GM11168 (cell line): ENCODE data around the gene TMEM212.

Experiments
- in situ Hi-C: fragments of 300-500 bp; cut with MboI; formaldehyde crosslinking; loops from one replicate; pipeline ENCODE4 v1.12.0; 2022; ENCODE audit warnings: low sequenced_read_pairs; ENCODE audit not compliant: unreplicated experiment

TMEM212 gene

DNA sequence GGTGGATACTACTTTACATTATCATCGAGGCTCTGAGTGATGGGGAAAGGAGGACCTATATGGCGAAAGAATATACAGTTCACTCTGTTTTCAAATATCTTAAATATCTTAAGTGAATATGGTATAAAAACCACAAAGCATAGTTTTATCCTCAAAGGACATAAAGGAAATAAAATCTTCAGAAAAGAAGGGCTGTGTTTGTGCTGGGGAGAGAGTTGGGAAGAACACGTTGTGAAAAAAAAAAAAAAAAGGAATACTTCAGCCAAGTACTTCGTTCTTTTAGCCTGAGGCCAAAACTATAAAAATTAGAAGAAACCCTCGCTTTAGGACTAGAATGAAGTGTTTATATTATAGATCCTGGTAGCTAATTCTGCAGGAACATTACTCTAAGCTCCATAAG is 10.2 kb upstream of the TMEM212 start:
- in situ Hi-C loops, result no loop called here

DNA sequence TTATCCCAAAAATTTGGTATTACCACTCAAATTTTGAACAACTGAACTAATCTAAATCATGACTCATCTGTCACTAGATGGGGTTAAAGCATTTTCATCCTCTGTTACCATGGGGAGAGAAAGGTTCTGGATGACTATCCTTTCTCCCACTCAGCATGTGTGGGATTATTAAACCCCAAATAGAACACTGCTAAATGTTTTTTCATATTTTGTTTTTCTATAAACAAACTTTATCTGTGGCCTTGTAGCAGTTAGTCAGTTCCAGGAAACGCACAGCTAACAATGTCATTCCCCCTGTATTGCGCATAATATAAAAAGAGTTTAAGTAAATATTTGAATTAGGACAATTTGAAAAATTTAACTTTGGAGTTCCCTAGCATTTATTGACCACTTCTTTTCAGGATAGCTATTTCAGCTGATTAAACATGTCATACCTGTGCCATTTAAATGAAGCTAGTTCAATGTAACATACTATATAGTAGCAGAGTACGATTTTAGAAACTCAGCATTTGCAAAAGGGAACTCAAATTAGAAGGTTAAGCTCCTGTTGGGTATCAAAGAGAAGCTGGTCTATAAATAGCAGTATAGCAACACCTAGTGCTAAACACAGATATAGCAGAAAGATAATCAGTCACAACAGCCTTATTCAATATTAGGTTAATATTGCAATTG is 9.2 kb upstream of the TMEM212 start:
- in situ Hi-C loops, result no loop called here

DNA sequence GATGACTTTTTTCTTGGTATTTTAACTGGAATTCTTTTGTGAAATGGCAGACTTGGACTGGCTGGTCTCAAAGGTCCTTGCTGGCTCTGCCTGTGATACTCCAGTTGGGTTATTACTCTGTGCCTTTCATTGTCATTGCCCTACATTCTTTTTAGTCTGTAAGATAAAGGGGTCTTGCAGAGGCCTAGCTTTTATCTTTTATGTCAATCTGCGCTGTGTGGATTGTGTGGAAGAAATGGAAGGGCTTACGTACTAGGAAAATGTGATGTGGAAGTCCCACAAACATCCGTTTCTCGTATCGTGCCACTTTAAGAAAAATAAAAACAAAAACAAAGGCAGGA is 8.7 kb upstream of the TMEM212 start:
- in situ Hi-C loops, result no loop called here

DNA sequence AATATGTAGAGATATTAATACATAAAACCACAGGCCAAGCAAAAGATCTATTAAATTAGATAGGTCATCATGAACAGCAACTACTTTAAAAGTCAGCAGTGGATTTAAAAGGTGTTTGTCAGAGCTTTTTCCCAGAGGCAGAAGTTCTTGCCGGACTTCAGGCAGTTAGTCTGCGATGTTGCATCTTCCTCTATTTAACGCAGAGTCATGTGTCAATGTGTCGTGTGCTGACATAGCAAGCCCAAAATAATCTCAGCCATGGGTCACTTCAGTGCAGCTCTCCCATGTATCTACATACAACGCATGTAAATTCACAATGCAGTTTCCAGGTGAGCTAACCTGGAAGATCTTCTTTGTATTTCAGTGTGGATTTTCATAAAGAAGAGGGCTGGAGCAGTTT is 8.0 kb upstream of the TMEM212 start:
- in situ Hi-C loops, result no loop called here

DNA sequence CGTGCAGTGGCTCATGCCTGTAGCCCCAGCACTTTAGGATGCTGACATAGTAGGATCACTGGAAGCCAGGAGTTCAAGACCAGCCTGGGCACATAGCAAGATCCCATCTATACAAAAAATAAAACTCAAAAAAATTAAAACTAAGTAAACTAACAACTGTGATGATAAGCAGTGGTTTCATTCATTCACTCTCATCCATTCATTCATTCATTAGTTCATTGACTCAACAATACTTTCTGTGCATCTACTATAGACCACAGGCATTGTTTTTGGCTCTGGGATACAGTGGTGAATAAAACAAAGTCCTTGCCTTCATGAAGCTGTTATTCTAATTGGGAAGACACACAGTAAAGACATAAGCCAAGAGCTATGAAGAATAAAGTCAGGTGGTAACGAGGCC is 7.5 kb upstream of the TMEM212 start:
- in situ Hi-C loops, result no loop called here

DNA sequence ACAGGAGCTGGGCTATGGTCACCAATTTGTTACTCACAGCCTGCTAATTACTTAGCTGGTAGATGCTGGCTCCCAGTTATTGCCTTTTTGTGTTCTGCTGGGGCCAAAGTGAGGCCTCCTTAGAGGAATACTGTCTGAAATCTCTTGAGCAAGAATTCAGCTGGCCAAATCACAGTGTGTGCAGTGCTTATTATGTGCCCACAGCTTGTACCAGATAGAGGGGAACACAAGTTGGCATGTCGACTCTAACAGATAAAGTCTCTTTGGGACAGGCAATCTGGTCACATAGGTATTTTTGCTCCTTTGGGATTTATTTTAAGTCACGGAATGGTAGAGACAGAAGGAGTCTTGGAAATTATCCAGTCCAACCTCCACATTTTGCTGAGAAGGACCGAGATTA is 6.3 kb upstream of the TMEM212 start:
- in situ Hi-C loops, result no loop called here

DNA sequence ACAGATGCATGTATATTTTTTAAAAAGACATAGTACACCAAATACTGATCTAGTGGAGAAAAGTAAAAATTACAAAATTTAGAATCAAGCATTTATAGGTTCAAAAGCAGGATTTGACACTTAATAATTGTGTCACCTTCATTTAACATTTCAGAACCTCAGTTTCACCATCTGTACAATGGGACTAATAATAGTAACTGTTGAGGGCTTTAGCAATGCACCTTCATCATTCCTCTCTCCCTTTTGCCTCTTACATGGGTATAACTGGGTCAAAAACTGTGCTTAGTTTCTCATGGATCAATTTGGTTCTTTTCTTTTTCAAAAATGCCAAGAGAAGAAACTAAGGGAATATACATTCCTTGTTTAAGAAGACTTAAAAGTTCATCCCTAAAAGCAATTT is 5.5 kb upstream of the TMEM212 start:
- in situ Hi-C loops, result no loop called here

DNA sequence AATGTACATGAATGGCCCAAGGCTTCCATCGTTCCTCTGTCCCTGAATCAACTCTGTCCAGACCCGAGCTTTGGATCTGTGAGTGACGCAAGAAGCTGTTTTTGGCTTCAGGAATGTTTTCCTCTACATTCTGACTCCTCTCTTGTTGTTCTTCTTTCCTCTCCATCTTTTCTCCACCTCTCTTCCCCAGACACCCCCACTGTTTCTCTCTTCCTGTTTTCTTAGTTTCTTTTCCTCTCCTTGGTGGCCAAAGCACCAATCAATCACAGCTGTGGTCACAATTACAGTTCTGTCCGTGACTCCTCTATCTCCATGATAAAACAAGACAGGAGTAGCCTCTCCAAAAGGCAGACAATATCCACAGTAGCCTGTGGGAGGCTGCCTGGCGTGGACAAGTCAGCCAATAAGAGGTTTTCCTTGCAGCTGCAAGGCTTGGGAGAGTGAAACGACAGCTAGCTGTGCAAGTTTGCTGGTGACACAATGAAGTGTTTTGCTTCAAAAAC is 4.9 kb upstream of the TMEM212 start:
- in situ Hi-C loops, result no loop called here

DNA sequence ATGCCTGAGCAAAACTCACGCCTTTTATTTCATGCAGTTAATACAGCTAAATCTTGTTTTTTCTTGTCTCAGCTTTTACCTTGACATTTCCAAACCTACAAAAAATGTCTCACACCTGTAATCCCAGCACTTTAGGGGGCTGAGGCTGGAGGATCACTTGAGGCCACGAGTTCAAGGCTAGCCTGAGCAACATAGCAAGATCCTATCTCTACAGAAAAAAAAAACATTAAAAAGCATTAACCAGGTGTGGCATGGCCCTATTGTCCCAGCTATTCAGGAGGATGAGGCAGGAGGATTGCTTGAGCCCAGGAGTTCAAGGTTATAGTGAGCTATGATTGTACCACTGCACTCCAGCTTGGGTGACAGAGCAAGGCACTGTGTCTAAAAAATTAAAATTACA is 3.9 kb upstream of the TMEM212 start:
- in situ Hi-C loops, result no loop called here

DNA sequence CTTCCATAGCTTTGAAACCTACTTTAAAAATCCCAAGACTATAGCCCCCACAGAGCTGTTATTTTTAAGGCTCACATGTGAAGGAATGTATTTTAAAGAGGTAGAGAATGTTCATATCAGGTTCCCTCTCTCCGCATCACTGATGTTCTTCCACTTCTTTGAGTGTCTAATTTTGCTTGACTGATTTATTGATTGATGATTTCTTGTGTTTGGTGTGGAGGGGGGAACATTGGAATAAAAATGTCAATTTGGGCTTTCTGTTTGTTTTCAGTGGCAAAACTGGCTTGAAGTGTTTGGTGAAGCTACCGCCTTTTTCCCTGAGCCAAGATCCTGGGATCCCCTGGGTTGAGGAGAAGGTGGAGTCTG is 2.7 kb upstream of the TMEM212 start:
- in situ Hi-C loops, result no loop called here

DNA sequence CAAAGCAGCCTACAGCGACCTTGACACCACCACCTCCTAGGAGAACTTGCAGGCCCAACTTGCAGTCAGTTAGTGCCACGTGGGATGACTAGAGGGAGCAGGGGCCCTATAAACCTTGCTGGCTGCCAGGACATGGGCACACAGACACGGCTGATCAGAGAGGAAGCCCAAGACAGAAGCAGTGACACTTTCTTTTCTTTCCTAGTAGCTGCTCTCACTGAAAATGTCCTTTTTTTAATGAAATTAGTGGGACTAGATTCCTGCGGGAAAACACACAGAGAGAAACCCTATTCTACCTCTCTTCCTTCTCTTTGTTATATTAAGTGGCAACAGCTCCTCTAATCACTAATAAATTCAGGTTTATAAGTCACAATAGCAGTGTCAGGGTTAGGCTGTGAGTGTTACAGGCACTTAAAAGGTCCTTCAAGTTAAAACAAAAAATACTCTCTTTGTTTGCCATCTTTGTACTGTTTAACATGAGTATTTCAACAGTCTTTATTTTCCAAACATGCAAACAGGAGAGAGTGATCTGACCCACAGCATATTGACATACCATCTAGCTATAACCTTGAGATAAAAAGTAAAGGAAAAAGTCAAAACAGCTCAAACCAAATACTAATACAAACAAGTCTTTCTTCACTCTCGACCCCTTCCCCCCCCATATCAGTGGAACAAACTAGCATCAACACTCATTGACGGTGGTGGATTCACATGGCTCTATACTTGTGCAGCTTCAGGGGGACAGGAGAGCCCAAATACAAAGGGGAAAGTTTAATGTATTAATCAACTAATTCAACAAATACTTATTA is 2.1 kb upstream of the TMEM212 start:
- in situ Hi-C loops, result no loop called here

DNA sequence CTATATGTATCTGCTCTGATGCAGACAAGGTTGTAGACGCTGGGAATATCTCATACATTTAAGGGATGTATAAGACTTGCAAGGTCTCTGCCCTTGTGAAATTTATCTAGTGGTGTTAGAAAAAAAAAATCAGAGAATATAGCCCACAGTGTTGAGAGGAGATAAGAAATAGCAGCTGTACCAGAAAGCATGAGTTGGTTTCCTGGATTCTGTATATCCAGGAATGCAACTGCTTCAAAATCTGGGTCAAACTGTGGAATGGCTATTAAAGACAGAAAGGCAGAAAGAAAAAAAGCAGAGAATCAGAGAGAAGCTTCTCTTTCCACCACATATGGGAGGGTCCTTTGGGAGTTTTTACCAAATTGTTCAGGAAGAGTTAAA is 1.5 kb upstream of the TMEM212 start:
- in situ Hi-C loops, result no loop called here

DNA sequence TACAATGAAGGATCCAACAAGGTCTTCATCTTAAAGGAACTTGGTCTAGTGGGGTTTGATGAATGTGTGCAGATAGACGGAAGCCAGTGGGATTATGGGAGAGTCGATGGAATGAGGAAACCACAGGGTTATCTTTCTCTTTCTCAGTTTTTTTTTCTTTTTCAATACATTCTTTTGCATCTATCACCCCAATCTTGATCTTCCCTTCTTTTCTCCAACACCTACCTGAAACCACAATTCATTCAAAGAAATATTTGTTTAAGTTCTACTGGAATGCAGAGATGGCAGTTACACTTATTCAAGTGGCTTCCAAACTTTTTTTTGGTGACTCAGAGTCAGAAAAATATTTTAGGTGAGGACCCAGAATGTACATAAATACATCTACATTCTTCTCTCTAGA is 1.7 kb downstream of the TMEM212 start:
- in situ Hi-C loops, result no loop called here

DNA sequence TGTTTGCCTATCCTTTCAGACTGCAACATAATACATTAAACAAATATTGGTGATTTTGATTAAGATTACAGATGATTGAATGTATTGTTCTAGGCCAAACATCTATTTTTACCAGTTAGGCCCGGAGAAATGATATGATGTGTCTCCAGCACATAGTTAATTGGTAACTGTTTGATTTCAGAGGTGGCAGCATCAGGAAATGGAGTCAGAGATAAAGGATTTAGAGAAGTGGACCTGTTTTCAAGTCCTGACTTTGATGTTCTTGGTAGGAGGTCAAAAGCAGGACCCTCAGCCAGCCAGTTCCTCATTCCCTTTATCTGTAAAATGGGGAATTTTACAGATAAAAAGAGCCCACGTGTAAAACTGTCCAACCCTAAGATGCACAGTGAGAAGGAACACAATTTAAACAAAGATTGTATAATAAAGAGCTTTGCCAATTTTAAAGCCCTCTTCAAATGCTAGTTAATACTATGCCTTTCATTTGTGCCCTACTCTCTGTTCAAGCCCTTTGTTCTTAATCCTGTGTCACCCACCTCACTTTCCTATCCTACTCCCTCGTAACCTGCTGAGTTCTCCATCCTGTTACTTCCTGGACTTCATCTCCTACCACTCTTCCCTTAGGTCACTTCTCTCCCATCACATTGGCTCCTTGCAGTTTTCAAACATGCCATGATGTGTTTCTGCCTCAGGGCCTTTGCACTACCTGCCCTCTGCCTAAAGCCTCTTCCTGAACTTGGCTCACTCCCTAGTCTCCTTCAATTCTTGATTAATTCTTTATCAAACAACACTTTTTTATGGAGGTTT is 2.5 kb downstream of the TMEM212 start:
- in situ Hi-C loops, result no loop called here

DNA sequence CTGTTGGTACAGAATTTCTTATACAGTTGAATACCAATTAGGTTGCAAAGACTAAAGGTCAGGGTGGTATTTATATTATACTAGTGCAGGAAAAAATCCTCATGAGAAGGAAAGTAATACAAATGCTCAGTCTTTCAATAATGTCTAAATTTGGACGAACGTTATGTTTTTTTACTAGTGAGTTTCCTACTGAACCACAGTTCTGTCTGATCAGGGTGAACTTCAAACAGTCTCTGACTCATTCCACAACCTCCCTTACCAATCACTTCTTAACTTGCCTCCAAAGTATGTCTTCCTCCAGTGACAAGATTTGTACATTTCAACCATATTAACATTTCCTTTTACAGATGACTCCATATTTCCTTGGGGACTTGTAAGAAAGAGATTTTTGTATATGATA is 3.4 kb downstream of the TMEM212 start:
- in situ Hi-C loops, result no loop called here

DNA sequence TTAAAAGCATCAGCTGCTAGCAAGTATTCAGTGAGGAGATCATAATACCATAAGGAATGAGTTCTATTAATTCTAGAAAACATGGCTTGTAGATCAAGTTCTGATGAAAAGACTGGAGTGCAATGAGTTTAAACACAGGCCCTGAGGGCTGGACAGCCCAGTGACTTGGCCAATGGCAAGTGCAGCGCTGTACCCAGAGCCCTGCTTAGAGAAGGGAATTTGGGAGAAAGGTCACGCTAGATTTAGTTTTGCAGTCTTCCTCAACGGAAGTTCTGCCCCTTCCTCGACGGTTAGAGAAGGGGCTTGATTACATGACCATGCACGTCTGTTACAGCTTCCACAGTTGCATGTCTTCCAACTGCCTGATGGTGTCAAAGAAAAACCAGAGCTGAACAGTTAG is 4.0 kb downstream of the TMEM212 start:
- in situ Hi-C loops, result no loop called here

DNA sequence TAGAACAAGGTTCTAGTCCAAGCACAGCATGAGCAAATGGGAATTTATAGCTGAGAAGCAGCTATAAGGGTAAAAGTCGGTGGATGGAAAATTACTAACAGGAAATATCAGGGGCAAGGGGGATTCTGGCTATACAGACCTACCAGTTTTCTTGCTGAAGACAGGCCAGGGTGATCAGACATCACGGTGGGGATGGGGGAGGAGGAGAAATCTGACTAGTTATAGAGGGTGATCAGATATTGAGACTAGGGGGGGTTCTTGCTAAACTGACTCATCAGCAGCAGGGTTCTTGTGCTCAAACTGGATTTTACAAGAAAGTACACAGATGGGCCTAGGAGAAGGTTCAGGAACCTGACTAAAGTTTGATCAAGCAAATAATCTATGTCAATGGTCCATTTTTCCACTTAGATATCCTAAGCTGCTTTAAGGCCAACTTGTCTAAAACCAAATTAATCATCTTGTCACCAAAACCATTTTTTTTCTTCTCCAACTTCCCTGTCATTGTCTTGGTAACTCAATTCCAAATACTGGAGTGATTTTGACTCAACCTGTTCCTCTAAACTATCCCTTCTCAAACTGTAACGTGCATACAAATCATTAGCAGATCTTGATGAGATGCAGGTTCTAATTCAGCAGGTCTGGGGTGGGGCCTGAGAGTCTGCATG is 4.6 kb downstream of the TMEM212 start:
- in situ Hi-C loops, result no loop called here

DNA sequence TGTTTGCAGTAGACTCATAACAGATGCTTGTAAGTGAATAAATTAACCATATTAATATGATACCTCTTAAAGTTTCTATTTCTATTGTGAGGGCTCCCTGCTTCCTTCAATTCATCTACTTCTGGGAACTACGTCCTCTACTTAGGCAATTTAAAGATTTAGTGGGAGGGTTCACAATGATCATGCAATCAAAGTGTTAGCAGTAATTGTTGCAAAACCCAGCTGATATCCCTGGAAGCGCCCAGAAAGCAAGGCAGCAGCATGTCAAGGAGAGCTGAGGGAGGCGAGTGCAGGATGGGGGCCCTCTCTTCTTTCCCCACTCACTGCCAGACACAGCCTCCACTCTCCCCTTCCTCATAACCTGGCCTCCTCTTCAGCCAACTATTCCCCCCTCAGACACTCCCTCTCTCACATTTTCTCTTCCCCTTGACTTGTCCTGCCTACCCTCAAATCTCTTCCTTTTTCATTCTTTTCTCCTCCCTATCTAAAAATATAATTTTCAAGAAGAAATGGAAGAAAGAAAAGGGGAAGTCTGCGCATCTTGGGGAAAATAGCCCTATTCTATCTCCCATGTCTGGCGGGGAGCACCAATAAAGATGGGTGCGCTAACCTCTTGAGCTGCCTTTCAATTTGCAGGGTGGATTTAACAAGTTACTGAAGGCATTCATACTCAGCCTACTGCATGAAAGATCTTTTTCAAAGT is 6.6 kb downstream of the TMEM212 start:
- in situ Hi-C loops, result no loop called here

DNA sequence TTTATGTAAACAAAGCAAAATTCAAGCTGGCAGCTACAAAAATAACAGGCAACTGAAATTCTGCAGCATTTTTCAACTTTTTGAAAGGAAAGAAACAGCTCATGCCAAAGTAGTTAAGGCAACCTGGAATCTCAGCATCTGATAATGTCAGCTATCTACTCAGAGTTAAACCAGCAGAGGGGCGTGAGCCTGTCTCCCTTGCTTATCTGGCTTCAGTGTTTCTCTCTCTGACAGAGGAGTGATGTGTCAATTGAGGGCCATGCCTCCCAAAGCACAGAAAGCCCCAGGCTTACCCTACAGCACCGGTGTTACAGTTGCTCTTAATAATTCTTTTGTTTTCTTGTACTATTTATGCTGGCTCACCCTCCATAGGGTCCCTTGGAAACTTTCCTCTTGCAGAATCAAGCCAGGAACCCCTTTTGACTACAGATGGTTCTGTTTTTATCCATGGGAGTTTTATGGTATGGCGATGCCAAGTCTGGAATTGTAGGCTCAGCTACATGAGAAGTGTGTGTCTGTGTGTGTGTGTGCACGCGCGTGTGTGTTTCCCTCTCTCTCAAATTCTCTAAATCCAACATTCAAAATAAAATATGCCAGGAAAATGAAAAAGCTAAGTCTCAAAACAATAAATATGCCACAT is 7.3 kb downstream of the TMEM212 start:
- in situ Hi-C loops, result no loop called here
